NCI-H82 (cell line): ENCODE measurements around the gene PNRC1.
"Not testable (repeated sequence)": the region's sequence is repeated elsewhere in the genome, so short reads cannot be mapped to it uniquely, and the experiment has no call there.

Experiments used
- DNase-seq: peaks from one replicate; lab custom pipeline; 2025; lab: John Stamatoyannopoulos, UW

PNRC1 gene

DNA sequence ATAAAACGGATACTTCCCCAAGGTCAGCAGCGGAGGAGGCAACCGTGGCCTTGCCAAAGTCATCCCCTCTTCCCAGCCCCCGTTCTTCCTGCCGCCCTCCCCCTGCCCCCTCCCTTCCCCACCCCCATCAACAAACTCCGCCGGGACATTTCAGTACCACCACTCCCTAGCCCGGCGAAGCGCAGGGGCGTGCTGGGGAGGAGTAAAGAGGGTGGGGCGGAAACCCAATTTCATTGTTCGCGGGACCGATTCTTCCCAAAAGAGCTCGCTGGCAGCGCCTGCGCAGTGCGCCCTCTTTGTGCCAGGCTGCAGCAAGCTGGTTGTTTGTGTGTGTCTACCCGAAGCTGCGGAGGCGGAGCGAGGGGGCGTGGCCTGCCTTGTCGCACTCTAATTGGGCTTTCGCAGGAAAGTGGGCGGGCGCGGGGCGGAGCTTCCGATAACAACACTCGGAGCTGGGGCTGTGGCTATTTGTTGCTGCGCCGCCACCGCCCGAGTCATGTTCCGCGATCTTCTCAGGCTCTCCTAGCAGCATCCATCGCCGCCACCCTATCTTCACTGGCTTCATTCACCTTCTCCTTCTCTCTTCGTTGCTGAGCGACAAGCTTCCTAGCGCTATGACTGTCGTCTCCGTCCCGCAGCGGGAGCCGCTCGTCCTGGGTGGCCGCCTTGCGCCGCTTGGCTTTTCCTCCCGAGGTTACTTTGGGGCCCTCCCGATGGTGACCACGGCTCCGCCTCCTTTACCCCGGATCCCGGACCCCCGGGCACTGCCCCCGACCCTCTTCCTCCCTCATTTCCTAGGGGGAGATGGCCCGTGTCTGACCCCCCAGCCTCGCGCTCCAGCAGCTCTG, at the start of gene PNRC1:
PNRC1 (plus strand) TSS at position 471 of the 848 bp plus-strand sequence; CDS start at position 615, 144 bp downstream.
- DNase-seq = peak; percentile 98

GRCh38 chr6:89032599-89032998, 48.0 kb upstream of the PNRC1 start:
- no peak for DNase-seq

DNA sequence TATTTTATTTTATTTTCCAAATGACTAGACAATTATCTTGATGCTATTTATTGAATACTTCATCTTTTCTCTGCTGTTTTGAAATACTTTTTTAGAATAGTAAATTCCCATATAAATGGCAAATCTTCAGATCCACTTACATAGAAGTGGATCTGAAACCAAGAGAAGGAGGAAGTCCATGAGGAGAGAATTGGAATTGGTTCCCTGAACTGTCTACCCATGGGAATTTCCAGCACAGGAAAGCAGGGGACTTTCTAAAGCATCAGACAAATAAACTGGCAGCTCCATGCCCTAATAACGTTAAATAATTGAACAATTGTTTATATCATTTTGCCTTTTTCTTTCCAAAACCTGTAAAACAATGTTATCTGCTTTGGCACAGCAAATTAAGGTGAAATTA, 47.1 kb upstream of the PNRC1 start:
- no peak for DNase-seq

DNA sequence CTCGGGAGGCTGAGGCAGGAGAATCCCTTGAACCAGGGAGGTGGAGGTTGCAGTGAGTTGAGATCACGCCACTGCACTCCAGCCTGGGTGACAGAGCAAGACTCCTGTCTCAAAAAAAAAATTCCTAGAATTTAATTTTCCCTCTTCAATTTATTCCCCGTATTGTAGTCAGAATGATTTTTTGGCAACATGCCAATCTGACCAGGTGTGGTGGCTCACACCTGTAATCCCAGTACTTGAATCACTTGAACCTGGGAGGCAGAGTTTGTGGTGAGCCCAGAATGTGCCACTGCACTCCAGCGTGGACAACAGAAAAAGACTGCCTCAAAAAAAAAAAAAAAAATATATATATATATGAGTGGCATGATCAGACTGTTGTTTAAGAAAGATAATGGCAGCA, 46.4 kb upstream of the PNRC1 start:
- DNase-seq = not testable (repeated sequence)

DNA sequence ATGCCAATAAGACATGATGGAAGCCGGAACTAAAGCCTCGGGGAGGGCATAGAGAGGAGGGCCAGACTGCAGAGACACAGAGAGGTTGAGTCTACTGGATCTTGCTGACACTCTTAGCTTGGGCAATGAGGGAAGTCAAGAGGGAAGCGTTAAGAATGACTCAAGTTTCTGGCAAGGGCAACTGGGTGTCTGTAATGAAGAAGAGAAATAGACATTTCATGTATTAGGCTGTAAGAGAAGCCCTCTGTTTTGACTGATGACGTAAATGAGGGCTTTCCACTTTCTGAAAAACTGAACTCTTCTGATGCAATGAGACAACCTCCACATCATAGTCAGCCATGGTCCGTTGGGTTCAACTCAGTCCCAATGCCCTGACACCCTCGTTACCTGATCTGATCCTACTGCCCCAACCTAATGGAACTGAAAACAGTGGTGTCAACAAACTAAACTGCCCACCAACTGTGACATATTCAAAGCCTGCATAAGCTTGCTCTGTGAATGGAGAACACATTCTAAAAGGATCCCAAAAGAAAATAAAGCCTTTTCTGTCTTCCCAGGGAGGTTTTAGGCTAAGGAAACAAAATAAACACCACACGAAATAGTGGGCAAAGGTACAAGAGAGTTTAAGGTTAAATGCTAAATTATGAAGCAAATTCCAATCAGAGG, 45.8 kb upstream of the PNRC1 start:
- DNase-seq = no peak

DNA sequence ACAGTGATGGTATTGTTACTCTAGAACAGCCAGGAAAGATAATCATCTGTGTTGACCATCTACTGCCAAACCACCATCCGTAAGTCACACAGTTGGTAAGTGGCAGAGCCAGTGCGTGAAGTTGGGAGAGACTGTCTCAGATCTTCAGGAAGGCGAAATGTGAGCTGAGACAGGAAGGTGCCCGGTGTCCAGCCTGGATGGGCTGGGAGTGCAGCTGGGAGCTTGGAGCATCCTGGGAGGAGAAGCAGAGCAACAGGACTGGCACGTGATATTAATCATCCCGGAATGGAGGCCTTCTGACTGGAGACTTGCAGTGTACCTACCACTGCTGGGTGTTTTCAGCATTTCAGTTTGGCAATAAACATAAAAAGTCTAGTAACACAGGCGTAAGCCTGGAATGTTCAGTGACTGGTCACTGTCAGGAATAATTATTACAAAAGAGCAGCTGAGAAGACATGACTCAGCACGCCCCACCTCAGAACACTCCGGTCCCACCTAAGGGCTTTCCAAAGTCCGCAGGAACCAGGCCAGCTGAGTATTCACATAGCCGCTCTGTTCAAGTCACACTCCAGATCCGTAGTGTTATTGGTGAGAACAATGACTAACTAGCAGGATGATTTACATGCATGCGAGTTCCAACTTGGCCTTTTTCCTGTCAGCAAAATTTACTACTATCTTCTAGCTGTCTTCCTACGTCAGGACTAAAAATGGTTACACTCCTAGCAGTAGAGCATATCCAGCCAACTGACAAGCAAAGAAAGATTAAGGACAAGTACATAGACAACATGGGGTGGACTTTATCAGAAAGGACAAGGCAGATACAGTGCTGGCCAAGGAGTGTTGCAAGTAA, 45.1 kb upstream of the PNRC1 start:
- no peak for DNase-seq

DNA sequence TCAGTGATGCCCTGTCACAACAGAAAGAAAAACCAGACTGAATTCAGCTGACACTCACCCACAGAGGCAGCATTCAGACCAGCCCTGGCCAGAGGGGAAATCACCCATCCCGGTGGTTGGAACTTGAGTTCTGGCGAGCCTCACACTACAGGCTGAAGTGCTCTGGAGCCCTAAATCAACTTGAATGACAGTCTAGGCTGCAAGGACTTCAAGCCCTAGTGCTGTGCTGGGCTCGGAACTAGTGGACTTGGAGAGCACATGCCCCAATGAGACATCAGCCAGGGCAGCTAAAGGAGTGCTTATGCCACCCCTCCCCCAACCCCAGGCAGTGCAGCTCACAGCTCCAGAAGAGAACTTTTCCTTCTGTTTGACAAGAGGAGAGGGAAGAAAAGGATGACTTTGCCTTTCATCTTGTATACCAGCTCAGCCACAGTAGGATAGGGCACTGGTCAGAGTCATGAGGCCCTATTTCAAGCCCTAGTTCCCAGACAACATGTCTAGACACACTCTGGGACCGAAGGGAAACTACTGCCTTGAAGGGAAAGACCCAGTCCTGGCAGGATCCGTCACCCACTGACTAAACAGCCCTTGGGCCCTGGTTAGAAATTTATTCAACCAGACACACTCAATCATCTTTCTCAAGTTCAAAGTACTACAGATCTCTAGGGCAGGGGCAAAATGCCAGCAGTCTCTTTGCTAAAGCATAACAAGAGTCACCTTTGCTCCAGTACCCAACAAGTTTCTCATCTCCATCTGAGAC, 43.2 kb upstream of the PNRC1 start:
- DNase-seq = no peak

DNA sequence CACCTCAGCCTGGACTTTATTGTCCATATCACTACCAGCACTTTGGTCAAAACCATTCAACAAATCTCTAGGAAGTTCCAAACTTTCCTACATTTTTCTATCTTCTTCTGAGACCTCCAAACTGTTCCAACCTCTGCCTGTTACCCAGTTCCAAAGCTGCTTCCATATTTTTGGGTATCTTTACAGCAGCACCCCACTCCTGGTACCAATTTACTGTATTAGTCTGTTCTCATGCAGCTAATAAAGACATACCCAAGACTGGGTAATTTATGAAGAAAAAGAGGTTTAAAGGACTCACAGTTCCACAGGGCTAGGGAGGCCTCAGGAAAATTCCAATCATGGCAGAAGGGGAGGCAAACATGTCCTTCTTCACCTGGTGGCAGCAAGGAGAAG, 42.7 kb upstream of the PNRC1 start:
- DNase-seq = not testable (repeated sequence)

GRCh38 chr6:89042664-89043063, 37.9 kb upstream of the PNRC1 start:
- no peak for DNase-seq

- DNase-seq = no peak
Observed at GRCh38 chr6:89044328-89045010, 36.1 kb upstream of the PNRC1 start.

- DNase-seq = no peak
Observed at GRCh38 chr6:89045011-89045387, 35.6 kb upstream of the PNRC1 start.

GRCh38 chr6:89045576-89045975, 35.0 kb upstream of the PNRC1 start:
- no peak for DNase-seq

GRCh38 chr6:89047473-89047872, 33.1 kb upstream of the PNRC1 start:
- no peak for DNase-seq

GRCh38 chr6:89048288-89048923, 32.1 kb upstream of the PNRC1 start:
- DNase-seq = no peak

- DNase-seq = no peak
Observed at GRCh38 chr6:89048985-89049384, 31.6 kb upstream of the PNRC1 start.

DNA sequence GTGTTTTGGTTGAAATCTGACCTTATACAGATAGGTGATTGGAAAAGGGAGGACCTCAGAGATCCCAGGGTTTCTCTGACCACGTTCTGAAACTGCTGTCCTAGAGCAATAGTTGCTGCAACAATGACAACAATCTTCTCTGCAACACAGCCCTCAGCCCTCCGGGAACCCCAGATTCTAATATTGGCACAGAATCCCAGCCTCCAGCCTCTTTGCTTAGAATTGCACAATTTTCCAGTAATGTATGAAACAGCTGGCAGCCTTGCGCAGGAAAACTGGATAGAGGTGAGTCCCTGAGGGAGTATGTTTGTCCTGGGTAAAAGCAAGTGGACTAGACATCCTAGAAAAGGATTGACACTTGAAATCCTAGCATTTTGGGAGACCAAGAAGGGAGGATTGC, 30.4 kb upstream of the PNRC1 start:
- DNase-seq = no peak

DNA sequence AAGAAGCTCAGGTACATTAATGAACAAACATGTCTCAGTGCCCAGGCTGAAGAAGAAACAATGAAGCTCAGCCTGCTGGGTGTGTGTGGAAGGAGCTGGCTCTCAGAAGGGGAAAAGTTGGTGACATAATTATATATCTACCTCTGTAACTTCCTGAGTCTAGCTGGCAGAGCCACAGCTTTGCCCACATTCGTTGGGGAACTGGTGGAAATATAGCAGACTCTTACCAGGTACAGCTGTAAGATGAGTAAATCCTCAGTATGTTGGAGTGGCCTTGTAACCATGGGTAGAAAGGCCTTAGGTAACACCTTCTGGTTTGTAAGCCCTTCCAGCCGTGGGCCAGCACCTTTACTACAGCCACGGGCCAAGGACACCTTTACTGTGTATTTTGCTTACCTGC, 29.9 kb upstream of the PNRC1 start:
- DNase-seq = no peak

DNA sequence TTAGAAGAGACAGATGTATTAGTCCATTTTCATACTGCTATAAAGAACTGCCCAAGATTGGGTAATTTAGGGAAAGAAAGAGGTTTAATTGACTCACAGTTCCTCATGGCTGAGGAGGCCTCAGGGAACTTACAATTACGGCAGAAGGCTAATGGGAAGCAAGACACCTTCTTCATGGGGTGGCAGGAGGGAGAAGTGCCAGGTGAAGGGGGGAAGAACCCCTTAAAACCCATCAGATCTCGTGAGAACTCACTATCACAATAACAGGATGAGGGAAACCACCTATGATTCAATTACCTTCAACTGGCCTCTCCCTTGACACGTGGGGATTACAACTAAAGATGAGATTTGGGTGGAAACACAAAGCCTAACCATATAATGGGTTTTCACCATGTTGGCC, 28.9 kb upstream of the PNRC1 start:
- DNase-seq = no peak

- no peak for DNase-seq
Observed at GRCh38 chr6:89054208-89054607, 26.3 kb upstream of the PNRC1 start.

DNA sequence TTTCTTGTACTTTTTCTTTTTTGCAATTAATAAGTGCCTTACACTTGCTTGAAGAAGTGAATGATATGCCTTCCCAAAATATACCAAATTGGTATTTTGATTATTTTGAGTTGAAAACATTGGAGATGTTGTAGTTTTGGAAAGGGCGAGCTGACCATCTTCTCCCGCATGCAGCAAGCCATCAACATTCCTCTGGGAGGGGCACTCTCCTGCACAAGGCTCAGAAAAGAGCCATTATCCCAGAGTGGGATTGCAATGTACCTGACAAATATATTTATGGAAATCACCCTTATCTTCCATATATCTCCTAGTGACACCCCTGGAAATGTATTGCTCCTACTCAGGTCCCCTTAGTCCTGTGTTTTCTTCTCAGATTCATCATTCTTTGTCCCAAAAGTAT, 22.8 kb upstream of the PNRC1 start:
- DNase-seq = no peak

- DNase-seq = peak; percentile 37
Observed at GRCh38 chr6:89058627-89059026, 21.9 kb upstream of the PNRC1 start.
